GM12891 (cell line): ENCODE measurements around the gene OR2M3.

Experiments used
- POLR2A ChIP-seq: IDR thresholded peaks from 2 replicates; pipeline ENCODE4 v1.6.1; 2011; ENCODE audit warnings: low read depth, low read length, control low read depth
- POLR2AphosphoS5 ChIP-seq: IDR thresholded peaks from 2 replicates; pipeline ENCODE4 v1.6.1; 2011; ENCODE audit warnings: low read depth, low read length, control low read depth
- POU2F2 ChIP-seq: IDR thresholded peaks from 2 replicates; pipeline ENCODE4 v1.6.1; 2011; ENCODE audit warnings: low read depth, mild to moderate bottlenecking, control low read depth, low read length, moderate library complexity
- TAF1 ChIP-seq: IDR thresholded peaks from 2 replicates; pipeline ENCODE4 v1.6.1; 2011; ENCODE audit warnings: low read depth, low read length, control low read depth

GRCh38 chr1:248187363-248187762 is 9.7 kb upstream of the OR2M3 start:
- no peak for TF ChIP-seq POLR2A
- TF ChIP-seq TAF1 = no peak
- no peak for TF ChIP-seq POLR2AphosphoS5
- no peak for TF ChIP-seq POU2F2
